H1 (cell line): ENCODE data around the gene REPS1. TPM values are rescaled to one million over a fixed set of nuclear protein-coding genes. Genes with fewer than 3 reads are reported as not detected.

ENCODE experiments used
- CTCF ChIA-PET: fragments of 300-600 bp; sonication (Branson Sonifier 250); formaldehyde crosslinking; loops from one replicate; lab custom pipeline; 2021; ENCODE audit not compliant: partially characterized antibody; lab: Charles Lee
- POLR2A ChIA-PET: fragments of 300-600 bp; sonication (Branson Sonifier 250); formaldehyde crosslinking; loops from one replicate; lab custom pipeline; 2021; ENCODE audit warnings: inconsistent platforms; ENCODE audit not compliant: partially characterized antibody; lab: Charles Lee
- DNase-seq, 2 experiments: peaks; one replicate each; pipeline versions ENCODE4 v3.0.0 to v3.0.0-alpha.2; 2010 to 2022; ENCODE audit warnings: low spot score in 2 of 2, low read depth in 1 of 2, mixed read lengths in 1 of 2
- FAIRE-seq: peaks from 2 replicates; lab custom pipeline; 2011; peaks lifted over from hg19 to GRCh38; lab: Jason Lieb, UNC
- H2AFZ ChIP-seq: 2 replicates; pipeline ENCODE4 v1.8.1; 2012; ENCODE audit warnings: low read length, inconsistent platforms
- H2AK5ac ChIP-seq: 2 replicates; pipeline ENCODE4 v1.6.1; 2013; ENCODE audit warnings: low read depth, low read length
- H2BK120ac ChIP-seq: replicated peaks from 2 replicates; pipeline ENCODE3; 2013; ENCODE audit warnings: low read depth, low read length, inconsistent platforms
- H2BK12ac ChIP-seq: 2 replicates; pipeline ENCODE4 v1.6.1; 2013; ENCODE audit warnings: low read depth, low read length
- H2BK15ac ChIP-seq: 2 replicates; pipeline ENCODE4 v1.6.1; 2013; ENCODE audit warnings: low read length
- H2BK20ac ChIP-seq: 2 replicates; pipeline ENCODE4 v1.6.1; 2013; ENCODE audit warnings: low read length
- H2BK5ac ChIP-seq: 2 replicates; pipeline ENCODE4 v1.6.1; 2013; ENCODE audit warnings: low read depth, low read length
- H3K14ac ChIP-seq: 2 replicates; pipeline ENCODE4 v1.6.1; 2013; ENCODE audit warnings: inconsistent platforms; ENCODE audit not compliant: insufficient read length
- H3K18ac ChIP-seq: 2 replicates; pipeline ENCODE4 v1.6.1; 2013; ENCODE audit warnings: low read length; ENCODE audit errors: extremely low read depth
- H3K23ac ChIP-seq: 2 replicates; pipeline ENCODE4 v1.6.1; 2013; ENCODE audit warnings: inconsistent platforms; ENCODE audit not compliant: insufficient read length
- H3K23me2 ChIP-seq: 2 replicates; pipeline ENCODE4 v1.6.1; 2013; ENCODE audit warnings: low read depth, low read length
- H3K27ac ChIP-seq: 2 replicates; pipeline ENCODE4 v1.6.1; 2011; ENCODE audit warnings: low read depth, low read length, inconsistent platforms
- H3K27me3 ChIP-seq, 4 experiments: replicated peaks in 1 of 4; 1 replicate in 1 of 4; 2 replicates in 3 of 4; pipeline versions ENCODE4 v1.6.1 to v1.8.1; 2011 to 2013; ENCODE audit warnings: low read length in 3 of 4, mild to moderate bottlenecking in 3 of 4, inconsistent platforms in 2 of 4, mixed read lengths in 2 of 4, moderate library complexity in 1 of 4; ENCODE audit not compliant: control insufficient read depth in 3 of 4, insufficient read depth in 3 of 4; ENCODE audit errors: extremely low read depth in 1 of 4
- H3K36me3 ChIP-seq, 4 experiments: 2 replicates each; pipeline versions ENCODE4 v1.6.1 to v1.8.1; 2011 to 2013; ENCODE audit warnings: mild to moderate bottlenecking in 4 of 4, low read length in 3 of 4, moderate library complexity in 2 of 4, control low read depth in 1 of 4, inconsistent platforms in 1 of 4; ENCODE audit not compliant: insufficient read depth in 4 of 4, control insufficient read depth in 2 of 4
- H3K4ac ChIP-seq: replicated peaks from 2 replicates; pipeline ENCODE3; 2013; ENCODE audit warnings: low read length, low read depth, mixed read lengths, inconsistent platforms; ENCODE audit not compliant: insufficient read length
- H3K4me1 ChIP-seq, 4 experiments: replicated peaks in 1 of 4; 1 replicate in 1 of 4; 2 replicates in 3 of 4; pipeline versions ENCODE4 v1.6.1 to v1.8.1; 2011 to 2013; ENCODE audit warnings: low read length in 3 of 4, inconsistent platforms in 2 of 4, mixed read lengths in 1 of 4; ENCODE audit not compliant: insufficient read depth in 4 of 4, control insufficient read depth in 3 of 4
- H3K4me2 ChIP-seq, 2 experiments: 2 replicates each; pipeline versions ENCODE4 v1.6.1 to v1.8.1; 2011 to 2013; ENCODE audit warnings: low read depth in 2 of 2, low read length in 2 of 2, control low read depth in 1 of 2, inconsistent platforms in 1 of 2, mild to moderate bottlenecking in 1 of 2; ENCODE audit not compliant: insufficient read depth in 1 of 2
- H3K4me3 ChIP-seq, 4 experiments: fragments of 200-600, 300-600 bp in 1 of 4; sonication (generic), shearing (Covaris generic), sonication (Bioruptor Twin) in 1 of 4; 2 replicates each; pipeline versions ENCODE4 v1.5.1 to v1.8.1; 2011 to 2016; ENCODE audit warnings: low read length in 4 of 4, low read depth in 3 of 4, control low read depth in 2 of 4, inconsistent platforms in 2 of 4, mild to moderate bottlenecking in 2 of 4, mixed read lengths in 1 of 4, moderate library complexity in 1 of 4; ENCODE audit not compliant: insufficient read depth in 2 of 4; ENCODE audit errors: extremely low read depth in 1 of 4
- H3K56ac ChIP-seq: replicated peaks from 2 replicates; pipeline ENCODE3; 2013; ENCODE audit warnings: low read depth, mild to moderate bottlenecking, mixed read lengths, low read length, inconsistent platforms; ENCODE audit not compliant: insufficient read length
- H3K79me1 ChIP-seq: 2 replicates; pipeline ENCODE4 v1.6.1; 2013; ENCODE audit warnings: low read depth, low read length, control low read depth
- H3K79me2 ChIP-seq, 2 experiments: 2 replicates each; pipeline versions ENCODE4 v1.6.1 to v1.8.1; 2012 to 2013; ENCODE audit warnings: low read length in 2 of 2, mild to moderate bottlenecking in 2 of 2, inconsistent platforms in 1 of 2; ENCODE audit not compliant: insufficient read depth in 2 of 2, control insufficient read depth in 1 of 2
- H3K9ac ChIP-seq, 4 experiments: replicated peaks in 1 of 4; 1 replicate in 1 of 4; 2 replicates in 3 of 4; pipeline versions ENCODE4 v1.6.1 to v1.8.1; 2011 to 2013; ENCODE audit warnings: low read depth in 3 of 4, low read length in 3 of 4, control low read depth in 2 of 4, mild to moderate bottlenecking in 2 of 4, moderate library complexity in 2 of 4, inconsistent platforms in 1 of 4; ENCODE audit errors: extremely low read depth in 1 of 4
- H3K9me3 ChIP-seq, 2 experiments: 2 replicates each; pipeline versions ENCODE4 v1.6.1 to v1.8.1; 2012 to 2013; ENCODE audit warnings: mild to moderate bottlenecking in 2 of 2, moderate library complexity in 2 of 2, control low read depth in 1 of 2, inconsistent platforms in 1 of 2, low read depth in 1 of 2, low read length in 1 of 2, mixed read lengths in 1 of 2; ENCODE audit not compliant: insufficient read depth in 2 of 2
- H4K20me1 ChIP-seq, 2 experiments: replicated peaks in 1 of 2; 2 replicates each; pipeline versions ENCODE3 to v1.8.1; 2011 to 2013; ENCODE audit warnings: inconsistent platforms in 2 of 2, low read length in 2 of 2, mild to moderate bottlenecking in 1 of 2; ENCODE audit not compliant: insufficient read depth in 2 of 2, control insufficient read depth in 1 of 2
- H4K5ac ChIP-seq: 2 replicates; pipeline ENCODE4 v1.6.1; 2013; ENCODE audit warnings: low read length, low read depth, mixed read lengths, inconsistent platforms; ENCODE audit not compliant: insufficient read length
- H4K8ac ChIP-seq: 2 replicates; pipeline ENCODE4 v1.8.0; 2013; ENCODE audit warnings: mild to moderate bottlenecking, moderate library complexity, low read length, inconsistent platforms; ENCODE audit not compliant: insufficient read depth; ENCODE audit errors: extremely low read depth
- H4K91ac ChIP-seq: replicated peaks from 2 replicates; pipeline ENCODE3; 2013; ENCODE audit warnings: low read length, mixed read lengths, inconsistent platforms; ENCODE audit not compliant: insufficient read length
- CEBPB ChIP-seq: IDR thresholded peaks from 2 replicates; pipeline ENCODE4 v1.6.1; 2012; ENCODE audit warnings: low read depth, low read length
- CREB1 ChIP-seq: IDR thresholded peaks from 2 replicates; pipeline ENCODE4 v1.6.1; 2012; ENCODE audit warnings: inconsistent platforms
- EGR1 ChIP-seq: IDR thresholded peaks from 2 replicates; pipeline ENCODE4 v1.6.1; 2011; ENCODE audit warnings: low read depth, low read length, borderline replicate concordance
- GABPA ChIP-seq: IDR thresholded peaks from 2 replicates; pipeline ENCODE4 v1.6.1; 2011; ENCODE audit warnings: mild to moderate bottlenecking, low read length, moderate library complexity, borderline replicate concordance; ENCODE audit not compliant: insufficient read depth
- NANOG ChIP-seq: IDR thresholded peaks from 2 replicates; pipeline ENCODE4 v1.6.1; 2011; ENCODE audit warnings: low read length, low read depth, mild to moderate bottlenecking, inconsistent platforms; ENCODE audit not compliant: insufficient read depth, poor library complexity, severe bottlenecking
- POLR2AphosphoS5 ChIP-seq: IDR thresholded peaks from 2 replicates; pipeline ENCODE4 v1.6.1; 2011; ENCODE audit warnings: low read depth, low read length
- RAD21 ChIP-seq, 2 experiments: IDR thresholded peaks in 1 of 2; conservative IDR thresholded peaks in 1 of 2; 2 replicates each; pipeline ENCODE4 v1.6.1; 2011; ENCODE audit warnings: low read depth in 2 of 2, low read length in 2 of 2, improper control_type of control experiment in 1 of 2, inconsistent platforms in 1 of 2, mild to moderate bottlenecking in 1 of 2, moderate library complexity in 1 of 2
- RFX5 ChIP-seq: IDR thresholded peaks from 2 replicates; pipeline ENCODE4 v1.6.1; 2011; ENCODE audit warnings: low read depth, low read length, improper control_type of control experiment, borderline replicate concordance
- SIN3A ChIP-seq, 2 experiments: IDR thresholded peaks in 1 of 2; conservative IDR thresholded peaks in 1 of 2; 2 replicates each; pipeline ENCODE4 v1.6.1; 2011 to 2012; ENCODE audit warnings: low read length in 2 of 2, improper control_type of control experiment in 1 of 2, low read depth in 1 of 2, mild to moderate bottlenecking in 1 of 2
- TEAD4 ChIP-seq: IDR thresholded peaks from 2 replicates; pipeline ENCODE4 v1.6.1; 2012; ENCODE audit warnings: low read depth, low read length, inconsistent platforms, mixed read lengths
- WGBS, 2 experiments: shearing (Covaris generic) in 1 of 2; methylation state at CpG; one replicate each; pipeline versions ENCODE4 v1.1.6 to v1.1.7; 2013 to 2015; ENCODE audit warnings: low lambda C conversion rate in 2 of 2, mixed read lengths in 2 of 2, inconsistent platforms in 1 of 2, low coverage in 1 of 2, missing lambda C conversion rate in 1 of 2; ENCODE audit not compliant: insufficient replicate concordance in 2 of 2, insufficient coverage in 1 of 2, insufficient read length in 1 of 2; ENCODE audit errors: extremely low coverage in 1 of 2, missing lambda C conversion rate in 1 of 2; 5-methylcytosine and 5-hydroxymethylcytosine counted together
- polyA plus RNA-seq, 7 experiments: library from polyadenylated mRNA; depleted of rRNA in 3 of 7; stranded (reverse) in 5 of 7; unstranded in 2 of 7; fragments of >200 nt in 5 of 7; fragments of 200-250 nt in 2 of 7; gene quantifications; 1 replicate in 5 of 7; 2 replicates in 1 of 7; 4 replicates in 1 of 7; pipeline versions ENCODE4 v1.2.1 to v1.2.3, GENCODE V29; 2011 to 2013; ENCODE audit warnings: missing spikeins in 2 of 7, mixed read lengths in 2 of 7
- total RNA-seq: library from RNA; stranded (reverse); fragmentation: NEBNext Ultra II Directional; extraction: Animal tissue kit (Norgen Biotek cat#: 25700); gene quantifications from 2 replicates; pipeline ENCODE4 v1.2.1, GENCODE V29; 2021
- TF ChIP-seq, protein P1 (sequence below): IDR thresholded peaks from 2 replicates; pipeline ENCODE4 v1.6.1; 2011; ENCODE audit warnings: low read depth, mild to moderate bottlenecking, low read length; ENCODE audit not compliant: insufficient read depth
- TF ChIP-seq, protein P2 (sequence below): IDR thresholded peaks from 2 replicates; pipeline ENCODE4 v1.6.1; 2012; ENCODE audit warnings: inconsistent platforms

Gene REPS1
- total and polyA plus RNA-seq, 2 of the 8 experiments (the other 6 are each of a cell fraction or from before 2014, with no cell fraction given): 52.1 to 68.9 TPM

DNA sequence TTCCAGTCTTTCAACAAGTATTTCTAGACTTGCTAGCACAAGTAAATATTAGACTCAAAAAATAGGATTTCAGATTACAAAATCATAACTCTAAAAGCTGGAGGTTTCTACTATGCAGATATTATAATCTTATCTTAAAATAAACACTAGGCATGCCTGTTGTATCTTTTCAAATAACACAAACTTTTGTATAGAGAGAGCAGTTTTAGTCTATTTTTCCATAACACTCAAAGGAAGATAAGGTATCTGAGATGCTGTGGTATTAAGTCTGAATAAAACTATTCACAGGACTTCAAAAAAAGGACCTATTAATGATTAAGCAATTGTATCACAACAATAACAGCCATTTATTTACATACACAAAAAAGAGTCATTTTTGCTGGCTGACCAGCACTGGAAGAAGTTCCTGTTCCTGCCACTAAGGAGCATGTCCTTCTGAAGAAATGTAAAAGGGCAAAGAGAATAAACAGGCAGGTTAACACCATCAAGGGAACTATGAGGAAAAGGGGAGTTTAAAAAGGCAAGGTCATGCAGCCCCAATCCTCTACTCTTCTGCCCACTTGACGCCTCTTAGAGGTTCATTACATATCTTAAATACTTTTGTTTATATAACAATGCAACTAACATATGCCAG lies 39.4 kb downstream of the REPS1 start:
- H3K36me3 ChIP-seq: peaks cover 3 to 19% (median 7%) of the 10 kb centered on the region in 4 experiments; a peak in 7 of 8 replicates
- TF ChIP-seq CREB1 (no peak), CEBPB (no peak), SIN3A (conservative IDR thresholded peaks at IDR 0.05 in 1 of 2, IDR thresholded peaks at IDR 0.05 in 1 of 2; ENCODE audit: low read depth in 1 of 2, low read length in 2 of 2) (no peak), RAD21 (IDR thresholded peaks at IDR 0.05 in 1 of 2, conservative IDR thresholded peaks at IDR 0.05 in 1 of 2; ENCODE audit: low read depth in 2 of 2, low read length in 2 of 2) (no peak), POLR2AphosphoS5 (no peak), NANOG (no peak), TEAD4 (no peak), RFX5 (no peak), GABPA (no peak), EGR1 (no peak)
- TF ChIP-seq, protein P1, sequence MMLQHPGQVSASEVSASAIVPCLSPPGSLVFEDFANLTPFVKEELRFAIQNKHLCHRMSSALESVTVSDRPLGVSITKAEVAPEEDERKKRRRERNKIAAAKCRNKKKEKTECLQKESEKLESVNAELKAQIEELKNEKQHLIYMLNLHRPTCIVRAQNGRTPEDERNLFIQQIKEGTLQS: no peak
- TF ChIP-seq, protein P2, sequence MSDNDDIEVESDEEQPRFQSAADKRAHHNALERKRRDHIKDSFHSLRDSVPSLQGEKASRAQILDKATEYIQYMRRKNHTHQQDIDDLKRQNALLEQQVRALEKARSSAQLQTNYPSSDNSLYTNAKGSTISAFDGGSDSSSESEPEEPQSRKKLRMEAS: no peak

More for the DNA sequence above, 39.4 kb downstream of the REPS1 start:
- 48% methylated on average over 1 of the region's 1 CpG; no CpG with 5 or more reads in 1 of the 2 experiments for WGBS, 2 experiments
- peaks cover 0 to 7% (median 2%) of the 10 kb centered on the region in 4 experiments; a peak in 2 of 7 replicates for H3K4me1 ChIP-seq
- H3K4ac ChIP-seq: no peak overlapping the region
- peaks cover 0 to 70% of the 10 kb centered on the region in 2 experiments; a peak in 3 of 4 replicates for H3K79me2 ChIP-seq
- H3K9me3 ChIP-seq: no peaks in the 10 kb centered on the region
- DNase-seq: no peak
- H3K23ac ChIP-seq: no peak overlapping the region
- H2BK5ac ChIP-seq: no peak overlapping the region
- no peaks in the 10 kb centered on the region for H3K27me3 ChIP-seq
- H3K4me3 ChIP-seq: no peak overlapping the region
- H4K5ac ChIP-seq: no peak overlapping the region
- no peak overlapping the region for H3K4me2 ChIP-seq
- no peak overlapping the region for H2BK15ac ChIP-seq
- ChIA-PET CTCF (no interaction called here), POLR2A (no interaction called here)
- no peak overlapping the region for H2BK120ac ChIP-seq
- no peak overlapping the region for H2AFZ ChIP-seq
- H4K8ac ChIP-seq: no peak overlapping the region
- no peak overlapping the region for H3K9ac ChIP-seq
- FAIRE-seq: no peak
- H3K79me1 ChIP-seq: no peaks in the 10 kb centered on the region
- H4K20me1 ChIP-seq: peaks cover 0 to 4% of the 10 kb centered on the region in 2 experiments
- no peaks in the 10 kb centered on the region for H3K23me2 ChIP-seq
- H2AK5ac ChIP-seq: no peak overlapping the region
- no peak overlapping the region for H3K18ac ChIP-seq
- no peak overlapping the region for H2BK20ac ChIP-seq
- H3K27ac ChIP-seq: no peak overlapping the region
- H2BK12ac ChIP-seq: no peak overlapping the region
- no peak overlapping the region for H3K56ac ChIP-seq
- H3K14ac ChIP-seq: no peak overlapping the region
- no peak overlapping the region for H4K91ac ChIP-seq
